GM23338 (cell line): Measurements from ENCODE around the gene ADM2. TPM values are rescaled to one million over a fixed set of nuclear protein-coding genes. Genes with fewer than 3 reads are reported as not detected.

Experiments
- ATAC-seq: fragments of 200-7000 bp; cut with Tn5 transposase; 3 replicates; pipeline ENCODE4 v1.9.1; 2020
- DNase-seq: peaks from one replicate; pipeline ENCODE4 v3.0.0-alpha.2; 2015; ENCODE audit warnings: low spot score
- H2AFZ ChIP-seq: fragments of 200-600 bp; sonication (generic); 2 replicates; pipeline ENCODE4 v1.8.0; 2016; ENCODE audit warnings: antibody characterized with exemption, mild to moderate bottlenecking, moderate library complexity
- H3F3A ChIP-seq: fragments of 200-600 bp; sonication (generic); replicated peaks from 2 replicates; pipeline ENCODE4 v1.8.0; 2017; ENCODE audit warnings: antibody characterized with exemption, mixed run types, low read depth
- H3K27ac ChIP-seq: fragments of 200-600 bp; sonication (generic); 2 replicates; pipeline ENCODE4 v1.6.1; 2016; ENCODE audit warnings: low read depth
- H3K27me3 ChIP-seq: fragments of 200-600 bp; sonication (generic); 2 replicates; pipeline ENCODE4 v1.8.0; 2016; ENCODE audit warnings: mild to moderate bottlenecking, mixed run types, moderate library complexity; ENCODE audit not compliant: insufficient read depth
- H3K36me3 ChIP-seq: fragments of 200-600 bp; sonication (generic); 2 replicates; pipeline ENCODE4 v1.8.0; 2016; ENCODE audit warnings: mild to moderate bottlenecking; ENCODE audit not compliant: insufficient read depth
- H3K4me1 ChIP-seq: fragments of 200-600 bp; sonication (generic); 2 replicates; pipeline ENCODE4 v1.8.0; 2016; ENCODE audit warnings: mild to moderate bottlenecking, moderate library complexity; ENCODE audit not compliant: insufficient read depth
- H3K4me2 ChIP-seq: fragments of 200-600 bp; sonication (generic); 2 replicates; pipeline ENCODE4 v1.7.1; 2017; ENCODE audit warnings: mixed run types
- H3K4me3 ChIP-seq: fragments of 200-600 bp; sonication (generic); 2 replicates; pipeline ENCODE4 v1.6.1; 2016; ENCODE audit warnings: mixed run types
- H3K79me2 ChIP-seq: fragments of 200-600 bp; sonication (generic); replicated peaks from 2 replicates; pipeline ENCODE4 v1.8.0; 2017; ENCODE audit warnings: mild to moderate bottlenecking; ENCODE audit not compliant: insufficient read depth
- H3K9me2 ChIP-seq: fragments of 200-600 bp; sonication (generic); 2 replicates; pipeline ENCODE4 v1.8.0; 2017; ENCODE audit not compliant: insufficient read depth
- H4K20me1 ChIP-seq: fragments of 200-600 bp; sonication (generic); replicated peaks from 2 replicates; pipeline ENCODE4 v1.8.0; 2017; ENCODE audit warnings: mild to moderate bottlenecking; ENCODE audit not compliant: insufficient read depth
- H3K27ac Mint-ChIP-seq: 2 replicates; pipeline ENCODE4 v1.8.0; 2020; ENCODE audit warnings: inconsistent platforms, mild to moderate bottlenecking, moderate library complexity, mixed read lengths
- H3K27me3 Mint-ChIP-seq: 3 replicates; pipeline ENCODE4 v1.8.0; 2022; ENCODE audit warnings: low read depth, mild to moderate bottlenecking, moderate library complexity, mixed read lengths, inconsistent platforms; ENCODE audit not compliant: insufficient read depth, poor library complexity
- H3K36me3 Mint-ChIP-seq: 3 replicates; pipeline ENCODE4 v1.8.0; 2021; ENCODE audit warnings: low read depth, mild to moderate bottlenecking, inconsistent platforms, moderate library complexity, mixed read lengths
- H3K4me1 Mint-ChIP-seq: 3 replicates; pipeline ENCODE4 v1.8.0; 2020; ENCODE audit warnings: mild to moderate bottlenecking, inconsistent platforms, mixed read lengths
- H3K4me3 Mint-ChIP-seq: 3 replicates; pipeline ENCODE4 v1.8.0; 2021; ENCODE audit warnings: moderate library complexity, mild to moderate bottlenecking, inconsistent platforms, mixed read lengths
- H3K9me3 Mint-ChIP-seq: 3 replicates; pipeline ENCODE4 v1.8.0; 2020; ENCODE audit warnings: moderate library complexity, mild to moderate bottlenecking, inconsistent platforms, mixed read lengths
- CREB1 ChIP-seq: fragments of 250-450 bp; sonication (Bioruptor Pico); IDR thresholded peaks from 2 replicates; pipeline ENCODE4 v1.5.0; 2020; ENCODE audit warnings: low read depth, mild to moderate bottlenecking, moderate library complexity
- EZH2 ChIP-seq: fragments of 200-600 bp; sonication (generic); IDR thresholded peaks from one replicate; pipeline ENCODE4 v1.8.0; 2017; ENCODE audit warnings: antibody characterized with exemption, mild to moderate bottlenecking, low read depth; ENCODE audit not compliant: unreplicated experiment
- EZH2phosphoT487 ChIP-seq: fragments of 200-600 bp; sonication (generic); IDR thresholded peaks from one replicate; pipeline ENCODE4 v1.8.1; 2018; ENCODE audit warnings: antibody characterized with exemption; ENCODE audit not compliant: unreplicated experiment
- JUNB ChIP-seq: IDR thresholded peaks from one replicate; pipeline ENCODE4 v1.6.1; 2016; ENCODE audit warnings: antibody characterized with exemption; ENCODE audit not compliant: unreplicated experiment
- NANOG ChIP-seq: IDR thresholded peaks from 2 replicates; pipeline ENCODE4 v1.6.1; 2016; ENCODE audit warnings: antibody characterized with exemption, borderline replicate concordance
- POLR2AphosphoS5 ChIP-seq: IDR thresholded peaks from 2 replicates; pipeline ENCODE4 v1.6.1; 2016; ENCODE audit warnings: antibody characterized with exemption, low read depth
- STAT1 ChIP-seq: IDR thresholded peaks from one replicate; pipeline ENCODE4 v1.6.1; 2016; ENCODE audit warnings: antibody characterized with exemption; ENCODE audit not compliant: unreplicated experiment
- ZNF114 ChIP-seq: fragments of 250-450 bp; sonication (Bioruptor Pico); IDR thresholded peaks from 2 replicates; pipeline ENCODE4 v1.5.0; 2020; ENCODE audit warnings: mild to moderate bottlenecking, moderate library complexity
- ZNF331 ChIP-seq: fragments of 250-450 bp; sonication (Bioruptor Pico); IDR thresholded peaks from 2 replicates; pipeline ENCODE4 v1.5.0; 2020; ENCODE audit warnings: low read depth, mild to moderate bottlenecking, moderate library complexity
- polyA plus RNA-seq: library from polyadenylated mRNA; unstranded; fragments of >200 nt; fragmentation: Nextera tagmentation; extraction: Ambion mirVana; gene quantifications from 2 replicates; pipeline ENCODE4 v1.2.1, GENCODE V29; 2016
- total RNA-seq: library from RNA; depleted of rRNA; stranded (reverse); fragments of >200 nt; shearing (Covaris generic); gene quantifications from 2 replicates; pipeline ENCODE4 v1.2.3, GENCODE V29; 2014
- TF ChIP-seq, protein P1 (sequence below), 2 experiments: fragments of 200-600 bp in 1 of 2; sonication (generic) in 1 of 2; conservative IDR thresholded peaks; 2 replicates each; pipeline versions ENCODE4 v1.5.1 to v1.6.1; 2016 to 2017; ENCODE audit warnings: antibody characterized with exemption in 2 of 2, low read depth in 2 of 2, mild to moderate bottlenecking in 2 of 2, moderate library complexity in 1 of 2
- TF ChIP-seq, protein P2 (sequence below): IDR thresholded peaks from one replicate; pipeline ENCODE4 v1.6.1; 2018; ENCODE audit warnings: antibody characterized with exemption; ENCODE audit not compliant: unreplicated experiment
- TF ChIP-seq, protein P3 (sequence below): IDR thresholded peaks from 2 replicates; pipeline ENCODE4 v1.6.1; 2016; ENCODE audit warnings: antibody characterized with exemption
- TF ChIP-seq, protein P4 (sequence below): fragments of 250-450 bp; sonication (Bioruptor Pico); IDR thresholded peaks from 2 replicates; pipeline ENCODE4 v1.5.0; 2020; ENCODE audit warnings: mild to moderate bottlenecking, moderate library complexity

ADM2 gene
- total and polyA plus RNA-seq, 2 experiments from 2014 or later, result 3.3 to 7.1 TPM

DNA sequence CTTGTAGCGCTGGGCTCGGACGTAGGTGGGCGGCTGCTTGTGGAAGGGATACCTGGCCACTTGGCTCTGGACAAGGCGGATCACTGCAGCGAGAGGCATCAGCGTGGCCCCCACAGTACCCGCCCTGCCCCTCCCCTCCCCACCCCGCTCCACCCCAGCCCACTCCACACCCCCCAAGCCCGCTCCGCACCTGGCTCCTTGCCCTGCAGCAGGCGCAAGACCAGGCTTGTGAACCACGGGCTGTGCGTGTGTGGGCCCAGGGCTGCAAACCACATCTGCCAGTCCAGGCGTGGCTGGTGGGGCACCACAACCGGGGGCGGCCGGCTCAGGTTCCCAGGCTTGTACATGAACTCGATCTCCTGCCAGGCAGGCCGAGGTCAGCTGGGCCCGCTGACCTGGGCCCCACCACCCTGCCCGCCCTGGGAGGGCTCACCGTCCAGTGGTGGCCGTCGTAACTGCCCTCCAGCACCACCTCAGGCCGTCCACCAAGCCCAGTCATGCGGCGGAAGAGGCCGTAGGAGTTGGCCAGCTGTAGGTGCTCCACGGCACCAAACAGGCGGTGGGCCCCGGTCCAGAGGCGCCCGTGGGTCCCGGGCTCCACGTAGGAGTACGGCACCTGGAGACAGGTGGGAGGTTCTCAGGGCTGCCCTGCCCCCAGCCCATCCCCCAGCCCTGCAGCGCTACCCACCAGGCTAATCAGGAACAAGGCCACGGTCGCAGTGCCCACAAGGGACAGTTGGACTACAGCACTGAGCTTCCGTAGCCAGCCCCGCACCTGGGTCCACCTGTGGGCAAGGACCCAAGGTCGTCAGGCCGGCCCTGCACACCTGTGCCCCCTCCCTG lies 23.2 kb downstream of the ADM2 start:
- Histone ChIP-seq H3K36me3 (no peaks in the 10 kb centered on the region), H2AFZ (no peak overlapping the region), H3K4me1 (peaks cover 7% of the 10 kb centered on the region), H3K9me2 (no peaks in the 10 kb centered on the region), H3K4me2 (no peak overlapping the region), H3K4me3 (no peak overlapping the region), H3K27ac (no peak overlapping the region), H4K20me1 (peaks cover 11% of the 10 kb centered on the region), H3K27me3 (no peaks in the 10 kb centered on the region), H3F3A (0 out of 2 replicates have a peak, but pooled peaks cover 6% of the 10 kb centered on the region), H3K79me2 (peaks cover 12% of the 10 kb centered on the region)
- no peaks in the 10 kb centered on the region; the same call in 2 of the 3 replicates for H3K36me3 Mint-ChIP-seq
- no peak for DNase-seq
- TF ChIP-seq STAT1 (no peak), JUNB (no peak), POLR2AphosphoS5 (no peak), EZH2phosphoT487 (no peak), EZH2 (no peak), NANOG (no peak), ZNF114 (CRISPR knock-in tag) (no peak), CREB1 (CRISPR knock-in tag) (no peak), ZNF331 (CRISPR knock-in tag) (no peak)
- TF ChIP-seq, protein P1, sequence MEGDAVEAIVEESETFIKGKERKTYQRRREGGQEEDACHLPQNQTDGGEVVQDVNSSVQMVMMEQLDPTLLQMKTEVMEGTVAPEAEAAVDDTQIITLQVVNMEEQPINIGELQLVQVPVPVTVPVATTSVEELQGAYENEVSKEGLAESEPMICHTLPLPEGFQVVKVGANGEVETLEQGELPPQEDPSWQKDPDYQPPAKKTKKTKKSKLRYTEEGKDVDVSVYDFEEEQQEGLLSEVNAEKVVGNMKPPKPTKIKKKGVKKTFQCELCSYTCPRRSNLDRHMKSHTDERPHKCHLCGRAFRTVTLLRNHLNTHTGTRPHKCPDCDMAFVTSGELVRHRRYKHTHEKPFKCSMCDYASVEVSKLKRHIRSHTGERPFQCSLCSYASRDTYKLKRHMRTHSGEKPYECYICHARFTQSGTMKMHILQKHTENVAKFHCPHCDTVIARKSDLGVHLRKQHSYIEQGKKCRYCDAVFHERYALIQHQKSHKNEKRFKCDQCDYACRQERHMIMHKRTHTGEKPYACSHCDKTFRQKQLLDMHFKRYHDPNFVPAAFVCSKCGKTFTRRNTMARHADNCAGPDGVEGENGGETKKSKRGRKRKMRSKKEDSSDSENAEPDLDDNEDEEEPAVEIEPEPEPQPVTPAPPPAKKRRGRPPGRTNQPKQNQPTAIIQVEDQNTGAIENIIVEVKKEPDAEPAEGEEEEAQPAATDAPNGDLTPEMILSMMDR (conservative IDR thresholded peaks at IDR 0.05; ENCODE audit: low read depth in 2 of 2), result no peak
- TF ChIP-seq, protein P2, sequence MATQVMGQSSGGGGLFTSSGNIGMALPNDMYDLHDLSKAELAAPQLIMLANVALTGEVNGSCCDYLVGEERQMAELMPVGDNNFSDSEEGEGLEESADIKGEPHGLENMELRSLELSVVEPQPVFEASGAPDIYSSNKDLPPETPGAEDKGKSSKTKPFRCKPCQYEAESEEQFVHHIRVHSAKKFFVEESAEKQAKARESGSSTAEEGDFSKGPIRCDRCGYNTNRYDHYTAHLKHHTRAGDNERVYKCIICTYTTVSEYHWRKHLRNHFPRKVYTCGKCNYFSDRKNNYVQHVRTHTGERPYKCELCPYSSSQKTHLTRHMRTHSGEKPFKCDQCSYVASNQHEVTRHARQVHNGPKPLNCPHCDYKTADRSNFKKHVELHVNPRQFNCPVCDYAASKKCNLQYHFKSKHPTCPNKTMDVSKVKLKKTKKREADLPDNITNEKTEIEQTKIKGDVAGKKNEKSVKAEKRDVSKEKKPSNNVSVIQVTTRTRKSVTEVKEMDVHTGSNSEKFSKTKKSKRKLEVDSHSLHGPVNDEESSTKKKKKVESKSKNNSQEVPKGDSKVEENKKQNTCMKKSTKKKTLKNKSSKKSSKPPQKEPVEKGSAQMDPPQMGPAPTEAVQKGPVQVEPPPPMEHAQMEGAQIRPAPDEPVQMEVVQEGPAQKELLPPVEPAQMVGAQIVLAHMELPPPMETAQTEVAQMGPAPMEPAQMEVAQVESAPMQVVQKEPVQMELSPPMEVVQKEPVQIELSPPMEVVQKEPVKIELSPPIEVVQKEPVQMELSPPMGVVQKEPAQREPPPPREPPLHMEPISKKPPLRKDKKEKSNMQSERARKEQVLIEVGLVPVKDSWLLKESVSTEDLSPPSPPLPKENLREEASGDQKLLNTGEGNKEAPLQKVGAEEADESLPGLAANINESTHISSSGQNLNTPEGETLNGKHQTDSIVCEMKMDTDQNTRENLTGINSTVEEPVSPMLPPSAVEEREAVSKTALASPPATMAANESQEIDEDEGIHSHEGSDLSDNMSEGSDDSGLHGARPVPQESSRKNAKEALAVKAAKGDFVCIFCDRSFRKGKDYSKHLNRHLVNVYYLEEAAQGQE, result no peak
- TF ChIP-seq, protein P3, sequence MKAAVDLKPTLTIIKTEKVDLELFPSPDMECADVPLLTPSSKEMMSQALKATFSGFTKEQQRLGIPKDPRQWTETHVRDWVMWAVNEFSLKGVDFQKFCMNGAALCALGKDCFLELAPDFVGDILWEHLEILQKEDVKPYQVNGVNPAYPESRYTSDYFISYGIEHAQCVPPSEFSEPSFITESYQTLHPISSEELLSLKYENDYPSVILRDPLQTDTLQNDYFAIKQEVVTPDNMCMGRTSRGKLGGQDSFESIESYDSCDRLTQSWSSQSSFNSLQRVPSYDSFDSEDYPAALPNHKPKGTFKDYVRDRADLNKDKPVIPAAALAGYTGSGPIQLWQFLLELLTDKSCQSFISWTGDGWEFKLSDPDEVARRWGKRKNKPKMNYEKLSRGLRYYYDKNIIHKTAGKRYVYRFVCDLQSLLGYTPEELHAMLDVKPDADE, result no peak
- TF ChIP-seq, protein P4, sequence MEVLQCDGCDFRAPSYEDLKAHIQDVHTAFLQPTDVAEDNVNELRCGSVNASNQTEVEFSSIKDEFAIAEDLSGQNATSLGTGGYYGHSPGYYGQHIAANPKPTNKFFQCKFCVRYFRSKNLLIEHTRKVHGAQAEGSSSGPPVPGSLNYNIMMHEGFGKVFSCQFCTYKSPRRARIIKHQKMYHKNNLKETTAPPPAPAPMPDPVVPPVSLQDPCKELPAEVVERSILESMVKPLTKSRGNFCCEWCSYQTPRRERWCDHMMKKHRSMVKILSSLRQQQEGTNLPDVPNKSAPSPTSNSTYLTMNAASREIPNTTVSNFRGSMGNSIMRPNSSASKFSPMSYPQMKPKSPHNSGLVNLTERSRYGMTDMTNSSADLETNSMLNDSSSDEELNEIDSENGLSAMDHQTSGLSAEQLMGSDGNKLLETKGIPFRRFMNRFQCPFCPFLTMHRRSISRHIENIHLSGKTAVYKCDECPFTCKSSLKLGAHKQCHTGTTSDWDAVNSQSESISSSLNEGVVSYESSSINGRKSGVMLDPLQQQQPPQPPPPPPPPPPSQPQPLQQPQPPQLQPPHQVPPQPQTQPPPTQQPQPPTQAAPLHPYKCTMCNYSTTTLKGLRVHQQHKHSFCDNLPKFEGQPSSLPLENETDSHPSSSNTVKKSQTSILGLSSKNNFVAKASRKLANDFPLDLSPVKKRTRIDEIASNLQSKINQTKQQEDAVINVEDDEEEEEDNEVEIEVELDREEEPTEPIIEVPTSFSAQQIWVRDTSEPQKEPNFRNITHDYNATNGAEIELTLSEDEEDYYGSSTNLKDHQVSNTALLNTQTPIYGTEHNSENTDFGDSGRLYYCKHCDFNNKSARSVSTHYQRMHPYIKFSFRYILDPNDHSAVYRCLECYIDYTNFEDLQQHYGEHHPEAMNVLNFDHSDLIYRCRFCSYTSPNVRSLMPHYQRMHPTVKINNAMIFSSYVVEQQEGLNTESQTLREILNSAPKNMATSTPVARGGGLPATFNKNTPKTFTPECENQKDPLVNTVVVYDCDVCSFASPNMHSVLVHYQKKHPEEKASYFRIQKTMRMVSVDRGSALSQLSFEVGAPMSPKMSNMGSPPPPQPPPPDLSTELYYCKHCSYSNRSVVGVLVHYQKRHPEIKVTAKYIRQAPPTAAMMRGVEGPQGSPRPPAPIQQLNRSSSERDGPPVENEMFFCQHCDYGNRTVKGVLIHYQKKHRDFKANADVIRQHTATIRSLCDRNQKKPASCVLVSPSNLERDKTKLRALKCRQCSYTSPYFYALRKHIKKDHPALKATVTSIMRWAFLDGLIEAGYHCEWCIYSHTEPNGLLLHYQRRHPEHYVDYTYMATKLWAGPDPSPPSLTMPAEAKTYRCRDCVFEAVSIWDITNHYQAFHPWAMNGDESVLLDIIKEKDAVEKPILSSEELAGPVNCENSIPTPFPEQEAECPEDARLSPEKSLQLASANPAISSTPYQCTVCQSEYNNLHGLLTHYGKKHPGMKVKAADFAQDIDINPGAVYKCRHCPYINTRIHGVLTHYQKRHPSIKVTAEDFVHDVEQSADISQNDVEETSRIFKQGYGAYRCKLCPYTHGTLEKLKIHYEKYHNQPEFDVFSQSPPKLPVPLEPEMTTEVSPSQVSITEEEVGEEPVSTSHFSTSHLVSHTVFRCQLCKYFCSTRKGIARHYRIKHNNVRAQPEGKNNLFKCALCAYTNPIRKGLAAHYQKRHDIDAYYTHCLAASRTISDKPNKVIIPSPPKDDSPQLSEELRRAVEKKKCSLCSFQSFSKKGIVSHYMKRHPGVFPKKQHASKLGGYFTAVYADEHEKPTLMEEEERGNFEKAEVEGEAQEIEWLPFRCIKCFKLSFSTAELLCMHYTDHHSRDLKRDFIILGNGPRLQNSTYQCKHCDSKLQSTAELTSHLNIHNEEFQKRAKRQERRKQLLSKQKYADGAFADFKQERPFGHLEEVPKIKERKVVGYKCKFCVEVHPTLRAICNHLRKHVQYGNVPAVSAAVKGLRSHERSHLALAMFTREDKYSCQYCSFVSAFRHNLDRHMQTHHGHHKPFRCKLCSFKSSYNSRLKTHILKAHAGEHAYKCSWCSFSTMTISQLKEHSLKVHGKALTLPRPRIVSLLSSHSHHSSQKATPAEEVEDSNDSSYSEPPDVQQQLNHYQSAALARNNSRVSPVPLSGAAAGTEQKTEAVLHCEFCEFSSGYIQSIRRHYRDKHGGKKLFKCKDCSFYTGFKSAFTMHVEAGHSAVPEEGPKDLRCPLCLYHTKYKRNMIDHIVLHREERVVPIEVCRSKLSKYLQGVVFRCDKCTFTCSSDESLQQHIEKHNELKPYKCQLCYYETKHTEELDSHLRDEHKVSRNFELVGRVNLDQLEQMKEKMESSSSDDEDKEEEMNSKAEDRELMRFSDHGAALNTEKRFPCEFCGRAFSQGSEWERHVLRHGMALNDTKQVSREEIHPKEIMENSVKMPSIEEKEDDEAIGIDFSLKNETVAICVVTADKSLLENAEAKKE (CRISPR knock-in tag), result no peak
- peaks cover 12% of the 10 kb centered on the region for H3K27me3 Mint-ChIP-seq
- no peak for ATAC-seq
- no peak overlapping the region for H3K27ac Mint-ChIP-seq
- H3K4me1 Mint-ChIP-seq, result peaks cover 9% of the 10 kb centered on the region
- H3K4me3 Mint-ChIP-seq, result no peak overlapping the region
- no peaks in the 10 kb centered on the region for H3K9me3 Mint-ChIP-seq
